ENCODE data around the gene AADACL2. TPM values are rescaled to one million over a fixed set of nuclear protein-coding genes. Genes with fewer than 3 reads are reported as not detected.

The AADACL2 gene
- polyA plus RNA-seq, 1 experiment: not detected

- DNase-seq (ENCODE audit: low read depth): no peak
- H3K36me3 ChIP-seq (ENCODE audit: control insufficient read depth, insufficient read depth, low read length): no peaks in the 10 kb centered on the region
- H3K4me3 ChIP-seq (ENCODE audit: low read depth, low read length): no peak overlapping the region
- TF ChIP-seq CTCF (IDR thresholded peaks at IDR 0.05; ENCODE audit: insufficient read depth, low read depth, low read length): no peak
- POLR2A ChIA-PET: no interaction called here
- no peaks in the 10 kb centered on the region for H3K27me3 ChIP-seq (ENCODE audit: control insufficient read depth, insufficient read depth, low read length)
- CTCF ChIA-PET: no interaction called here
Observed at GRCh38 chr3:151740581-151740980, 6.9 kb downstream of the AADACL2 start.

- CTCF ChIA-PET: no interaction called here
- H3K36me3 ChIP-seq (ENCODE audit: control insufficient read depth, insufficient read depth, low read length): no peaks in the 10 kb centered on the region
- no peak for DNase-seq (ENCODE audit: low read depth)
- H3K27me3 ChIP-seq (ENCODE audit: control insufficient read depth, insufficient read depth, low read length): no peaks in the 10 kb centered on the region
- no peak for TF ChIP-seq CTCF (IDR thresholded peaks at IDR 0.05; ENCODE audit: insufficient read depth, low read depth, low read length)
- no peak overlapping the region for H3K4me3 ChIP-seq (ENCODE audit: low read depth, low read length)
- POLR2A ChIA-PET: no interaction called here
Observed at GRCh38 chr3:151743855-151744254, 10.1 kb downstream of the AADACL2 start.

GRCh38 chr3:151750181-151750580 lies 16.5 kb downstream of the AADACL2 start:
- no peak for TF ChIP-seq CTCF (IDR thresholded peaks at IDR 0.05; ENCODE audit: insufficient read depth, low read depth, low read length)
- H3K4me3 ChIP-seq (ENCODE audit: low read depth, low read length): no peak overlapping the region
- ChIA-PET POLR2A (no interaction called here), CTCF (no interaction called here)
- H3K27me3 ChIP-seq (ENCODE audit: control insufficient read depth, insufficient read depth, low read length): no peaks in the 10 kb centered on the region
- H3K36me3 ChIP-seq (ENCODE audit: control insufficient read depth, insufficient read depth, low read length): no peaks in the 10 kb centered on the region
- no peak for DNase-seq (ENCODE audit: low read depth)

- CTCF ChIA-PET: no interaction called here
- POLR2A ChIA-PET: no interaction called here
- no peaks in the 10 kb centered on the region for H3K27me3 ChIP-seq (ENCODE audit: control insufficient read depth, insufficient read depth, low read length)
- no peak overlapping the region for H3K4me3 ChIP-seq (ENCODE audit: low read depth, low read length)
- no peaks in the 10 kb centered on the region for H3K36me3 ChIP-seq (ENCODE audit: control insufficient read depth, insufficient read depth, low read length)
- DNase-seq (ENCODE audit: low read depth): no peak
- no peak for TF ChIP-seq CTCF (IDR thresholded peaks at IDR 0.05; ENCODE audit: insufficient read depth, low read depth, low read length)
Observed at GRCh38 chr3:151750678-151751077, 17.0 kb downstream of the AADACL2 start.

- Histone ChIP-seq H3K36me3 (ENCODE audit: control insufficient read depth, insufficient read depth, low read length) (no peaks in the 10 kb centered on the region), H3K4me3 (ENCODE audit: low read depth, low read length) (no peak overlapping the region), H3K27me3 (ENCODE audit: control insufficient read depth, insufficient read depth, low read length) (no peaks in the 10 kb centered on the region)
- CTCF ChIA-PET: no interaction called here
- POLR2A ChIA-PET: no interaction called here
- no peak for TF ChIP-seq CTCF (IDR thresholded peaks at IDR 0.05; ENCODE audit: insufficient read depth, low read depth, low read length)
- peak; percentile 19 for DNase-seq (ENCODE audit: low read depth)
Observed at GRCh38 chr3:151751161-151751560, 17.4 kb downstream of the AADACL2 start.
